ENCODE measurements around the gene XPR1.
"Not testable (repeated sequence)": the region's sequence is repeated elsewhere in the genome, so short reads cannot be mapped to it uniquely, and the experiment has no call there.

The XPR1 gene

GRCh38 chr1:180722586-180722985 is 90.8 kb downstream of the XPR1 start:
- DNase-seq (ENCODE audit: low spot score): no peak

- no peak for DNase-seq (ENCODE audit: low spot score)
Measured at GRCh38 chr1:180724055-180724454, 92.2 kb downstream of the XPR1 start.

GRCh38 chr1:180726024-180726423 is 94.2 kb downstream of the XPR1 start:
- not testable (repeated sequence) for DNase-seq (ENCODE audit: low spot score)

GRCh38 chr1:180727751-180728150 is 95.9 kb downstream of the XPR1 start:
- DNase-seq (ENCODE audit: low spot score): not testable (repeated sequence)

GRCh38 chr1:180728472-180729106 is 96.8 kb downstream of the XPR1 start:
- DNase-seq (ENCODE audit: low spot score): no peak

GRCh38 chr1:180731131-180731530 is 99.3 kb downstream of the XPR1 start:
- no peak for DNase-seq (ENCODE audit: low spot score)

- no peak for DNase-seq (ENCODE audit: low spot score)
Measured at GRCh38 chr1:180732866-180733265, 101.0 kb downstream of the XPR1 start.

GRCh38 chr1:180734366-180734765 is 102.5 kb downstream of the XPR1 start:
- no peak for DNase-seq (ENCODE audit: low spot score)

- DNase-seq (ENCODE audit: low spot score): no peak
Measured at GRCh38 chr1:180742663-180743062, 110.8 kb downstream of the XPR1 start.

GRCh38 chr1:180743868-180744267 is 112.0 kb downstream of the XPR1 start:
- DNase-seq (ENCODE audit: low spot score): no peak

GRCh38 chr1:180745098-180745497 is 113.3 kb downstream of the XPR1 start:
- no peak for DNase-seq (ENCODE audit: low spot score)

- DNase-seq (ENCODE audit: low spot score): no peak
Measured at GRCh38 chr1:180751921-180752320, 120.1 kb downstream of the XPR1 start.

- DNase-seq (ENCODE audit: low spot score): no peak
Measured at GRCh38 chr1:180754453-180754852, 122.6 kb downstream of the XPR1 start.

- no peak for DNase-seq (ENCODE audit: low spot score)
Measured at GRCh38 chr1:180757657-180758056, 125.8 kb downstream of the XPR1 start.

GRCh38 chr1:180762796-180763195 is 131.0 kb downstream of the XPR1 start:
- DNase-seq (ENCODE audit: low spot score): no peak

GRCh38 chr1:180765151-180765550 is 133.3 kb downstream of the XPR1 start:
- DNase-seq (ENCODE audit: low spot score): no peak

GRCh38 chr1:180769889-180770288 is 138.1 kb downstream of the XPR1 start:
- no peak for DNase-seq (ENCODE audit: low spot score)

GRCh38 chr1:180773210-180773865 is 141.5 kb downstream of the XPR1 start:
- no peak for DNase-seq (ENCODE audit: low spot score)

- DNase-seq (ENCODE audit: low spot score): no peak
Measured at GRCh38 chr1:180775801-180776200, 144.0 kb downstream of the XPR1 start.

GRCh38 chr1:180777072-180777689 is 145.4 kb downstream of the XPR1 start:
- DNase-seq (ENCODE audit: low spot score): no peak

- no peak for DNase-seq (ENCODE audit: low spot score)
Measured at GRCh38 chr1:180778782-180779398, 147.1 kb downstream of the XPR1 start.

GRCh38 chr1:180779584-180779983 is 147.8 kb downstream of the XPR1 start:
- DNase-seq (ENCODE audit: low spot score): no peak

- DNase-seq (ENCODE audit: low spot score): no peak
Measured at GRCh38 chr1:180781718-180782117, 149.9 kb downstream of the XPR1 start.

Data from pons (tissue), 1 donor.